AG09319 (cell line): ENCODE data around the gene C2orf92.

Experiments used
- DNase-seq: peaks from one replicate; pipeline ENCODE4 v3.0.0-alpha.2; 2010; ENCODE audit warnings: low read depth; ENCODE audit errors: extremely low read depth
- TF ChIP-seq, protein P1 (sequence below): IDR thresholded peaks from 2 replicates; pipeline ENCODE4 v1.5.1; 2011; ENCODE audit warnings: low read depth, mild to moderate bottlenecking, inconsistent platforms, low read length, moderate library complexity

Gene C2orf92

GRCh38 chr2:97714084-97714949, 44.8 kb downstream of the C2orf92 start:
- DNase-seq, result no peak
- TF ChIP-seq, protein P1, sequence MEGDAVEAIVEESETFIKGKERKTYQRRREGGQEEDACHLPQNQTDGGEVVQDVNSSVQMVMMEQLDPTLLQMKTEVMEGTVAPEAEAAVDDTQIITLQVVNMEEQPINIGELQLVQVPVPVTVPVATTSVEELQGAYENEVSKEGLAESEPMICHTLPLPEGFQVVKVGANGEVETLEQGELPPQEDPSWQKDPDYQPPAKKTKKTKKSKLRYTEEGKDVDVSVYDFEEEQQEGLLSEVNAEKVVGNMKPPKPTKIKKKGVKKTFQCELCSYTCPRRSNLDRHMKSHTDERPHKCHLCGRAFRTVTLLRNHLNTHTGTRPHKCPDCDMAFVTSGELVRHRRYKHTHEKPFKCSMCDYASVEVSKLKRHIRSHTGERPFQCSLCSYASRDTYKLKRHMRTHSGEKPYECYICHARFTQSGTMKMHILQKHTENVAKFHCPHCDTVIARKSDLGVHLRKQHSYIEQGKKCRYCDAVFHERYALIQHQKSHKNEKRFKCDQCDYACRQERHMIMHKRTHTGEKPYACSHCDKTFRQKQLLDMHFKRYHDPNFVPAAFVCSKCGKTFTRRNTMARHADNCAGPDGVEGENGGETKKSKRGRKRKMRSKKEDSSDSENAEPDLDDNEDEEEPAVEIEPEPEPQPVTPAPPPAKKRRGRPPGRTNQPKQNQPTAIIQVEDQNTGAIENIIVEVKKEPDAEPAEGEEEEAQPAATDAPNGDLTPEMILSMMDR, result no peak

GRCh38 chr2:97714950-97715652, 45.6 kb downstream of the C2orf92 start:
- no peak for DNase-seq
- TF ChIP-seq, protein P1, result no peak

DNA sequence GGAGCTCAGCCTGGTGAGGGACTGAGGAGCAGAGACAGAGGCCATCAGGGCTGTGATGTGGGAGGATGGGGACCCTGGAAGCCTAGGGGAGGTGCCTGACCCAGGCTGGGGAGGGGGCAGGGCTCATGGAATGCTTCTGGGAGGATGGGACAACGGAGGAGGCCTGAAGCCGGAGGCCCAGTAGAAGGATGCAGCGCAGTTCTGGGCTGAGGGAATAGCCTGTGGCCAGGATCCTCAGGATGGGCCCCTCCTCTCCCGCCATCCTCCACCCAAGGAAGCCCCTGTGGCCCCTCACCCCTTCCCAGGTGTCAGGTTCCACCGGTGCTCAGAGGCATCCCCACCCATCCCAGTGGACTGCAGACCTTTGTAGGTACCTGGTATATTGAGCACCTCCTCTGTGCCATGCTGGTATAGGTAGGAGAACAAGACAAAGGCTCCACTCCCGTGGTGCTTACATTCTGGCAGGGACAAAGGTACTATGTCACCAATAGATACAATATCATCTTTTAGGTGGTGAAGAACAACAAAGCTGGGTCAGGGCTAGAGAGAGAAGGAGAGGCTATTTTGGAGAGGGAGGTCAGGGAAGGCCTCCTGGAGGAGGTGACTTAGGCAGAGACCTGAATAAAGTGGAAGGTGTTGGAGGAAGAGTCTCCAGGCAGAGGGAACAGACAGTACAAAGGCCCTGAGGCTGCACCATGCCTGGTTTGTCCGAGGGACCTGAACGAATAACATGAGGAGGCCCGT, 46.6 kb downstream of the C2orf92 start:
- DNase-seq, result no peak
- TF ChIP-seq, protein P1, result no peak

DNA sequence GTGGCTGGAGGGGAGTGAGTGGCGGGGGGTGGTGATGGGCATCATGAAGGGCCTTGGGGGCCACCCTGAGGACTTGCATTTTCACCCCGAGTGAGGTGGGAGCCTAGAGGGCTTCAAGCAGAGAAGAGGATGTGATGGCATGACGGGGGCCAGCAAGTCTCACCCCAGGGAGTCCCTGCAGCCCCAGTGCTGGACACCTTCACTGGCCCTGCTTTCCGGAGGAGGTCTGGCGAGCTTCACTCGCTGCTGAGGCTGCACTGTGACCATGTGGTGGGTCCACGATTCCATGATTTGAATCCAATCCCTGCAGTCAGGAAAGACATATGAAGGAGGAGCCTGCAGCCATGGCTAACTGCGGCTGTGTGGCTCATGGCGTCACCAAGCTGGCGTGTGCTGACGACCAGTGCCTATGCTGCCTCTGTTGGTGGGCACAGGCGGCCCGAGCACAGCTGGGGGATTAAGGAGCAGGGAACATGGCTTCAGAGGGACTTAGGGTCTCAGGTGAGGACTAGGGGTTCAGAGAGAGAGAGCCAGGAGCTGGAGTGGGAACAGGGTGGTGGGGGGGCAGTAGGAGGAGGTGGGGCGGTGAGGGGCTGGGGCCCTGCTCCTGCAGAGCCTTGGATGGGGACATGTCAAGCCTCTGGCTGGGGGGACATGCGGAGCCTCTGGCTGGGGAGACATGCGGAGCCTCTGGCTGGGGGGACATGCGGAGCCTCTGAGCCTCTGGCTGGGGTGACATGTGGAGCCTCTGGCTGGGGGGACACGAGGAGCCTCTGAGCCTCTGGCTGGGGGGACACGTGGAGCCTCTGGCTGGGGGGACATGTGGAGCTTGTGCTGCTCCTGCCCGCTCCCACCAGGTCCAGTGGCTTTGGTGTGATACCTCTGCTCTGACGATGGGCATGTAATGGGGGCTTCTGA, 47.4 kb downstream of the C2orf92 start:
- TF ChIP-seq, protein P1, result no peak
- no peak for DNase-seq

DNA sequence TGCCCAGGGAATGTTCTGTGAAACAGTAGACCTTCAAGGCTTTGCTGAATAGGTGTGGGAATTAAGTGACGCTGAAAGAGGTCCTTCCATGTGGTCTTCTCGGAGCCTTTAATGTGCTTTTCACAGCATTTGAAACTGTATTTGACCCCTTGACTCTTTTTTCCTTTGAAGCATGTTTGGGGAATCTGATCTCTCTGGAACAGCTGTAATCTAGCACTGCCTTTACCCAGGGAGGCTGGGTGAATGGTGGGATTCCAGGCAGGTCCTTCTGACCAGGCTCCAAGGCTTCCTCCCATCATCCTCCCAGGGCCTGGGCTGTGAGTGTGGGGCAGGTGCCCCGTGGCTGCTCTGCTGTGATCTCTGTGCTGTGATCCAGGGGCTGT, 48.1 kb downstream of the C2orf92 start:
- TF ChIP-seq, protein P1, result no peak
- DNase-seq, result no peak

GRCh38 chr2:97718051-97718882, 48.8 kb downstream of the C2orf92 start:
- TF ChIP-seq, protein P1, result no peak
- no peak for DNase-seq
